Smooth muscle cell (in vitro differentiated cells): Measurements from ENCODE around the gene C1QTNF8. TPM values are rescaled to one million over a fixed set of nuclear protein-coding genes. Genes with fewer than 3 reads are reported as not detected.

Experiments used
- DNase-seq: peaks from one replicate; lab custom pipeline; 2025; ENCODE audit not compliant: unreplicated experiment; lab: John Stamatoyannopoulos, UW
- H2AFZ ChIP-seq: fragments of 200-600 bp; sonication (generic); 2 replicates; pipeline ENCODE4 v1.6.0; 2016; ENCODE audit warnings: antibody characterized with exemption, low read depth, mild to moderate bottlenecking
- H3F3A ChIP-seq: fragments of 200-600 bp; sonication (generic); 2 replicates; pipeline ENCODE4 v1.6.0; 2017; ENCODE audit warnings: antibody characterized with exemption, low read depth
- H3K27ac ChIP-seq: fragments of 200-600 bp; sonication (generic); 2 replicates; pipeline ENCODE4 v1.5.1; 2016; ENCODE audit warnings: low read depth, mild to moderate bottlenecking
- H3K27me3 ChIP-seq: fragments of 200-600 bp; sonication (generic); 2 replicates; pipeline ENCODE4 v1.6.1; 2016; ENCODE audit warnings: low read depth, mild to moderate bottlenecking
- H3K36me3 ChIP-seq: fragments of 200-600 bp; sonication (generic); 2 replicates; pipeline ENCODE4 v1.5.1; 2016; ENCODE audit warnings: low read depth
- H3K4me1 ChIP-seq: fragments of 200-600 bp; sonication (generic); 2 replicates; pipeline ENCODE4 v1.5.1; 2016; ENCODE audit warnings: low read depth
- H3K4me2 ChIP-seq: fragments of 200-600 bp; sonication (generic); 2 replicates; pipeline ENCODE4 v1.6.0; 2016; ENCODE audit warnings: mild to moderate bottlenecking
- H3K4me3 ChIP-seq: fragments of 200-600 bp; sonication (generic); 2 replicates; pipeline ENCODE4 v1.5.1; 2016; ENCODE audit warnings: mild to moderate bottlenecking
- H3K79me2 ChIP-seq: fragments of 200-600 bp; sonication (generic); 2 replicates; pipeline ENCODE4 v1.6.0; 2016; ENCODE audit warnings: low read depth, mild to moderate bottlenecking
- H3K9ac ChIP-seq: fragments of 200-600 bp; sonication (generic); 2 replicates; pipeline ENCODE4 v1.6.0; 2016; ENCODE audit warnings: low read depth
- H3K9me3 ChIP-seq: fragments of 200-600 bp; sonication (generic); replicated peaks from 2 replicates; pipeline ENCODE4 v1.5.1; 2016; ENCODE audit warnings: low read depth
- H4K20me1 ChIP-seq: fragments of 200-600 bp; sonication (generic); 2 replicates; pipeline ENCODE4 v1.6.0; 2016; ENCODE audit warnings: low read depth
- CTCF ChIP-seq: fragments of 200-600 bp; sonication (generic); IDR thresholded peaks from 2 replicates; pipeline ENCODE4 v1.5.1; 2017; ENCODE audit warnings: borderline replicate concordance, mild to moderate bottlenecking, antibody characterized with exemption; ENCODE audit not compliant: insufficient read depth, poor library complexity, severe bottlenecking
- WGBS: methylation state at CpG from one replicate; pipeline ENCODE4 v1.1.7; 2016; ENCODE audit warnings: low lambda C conversion rate; 5-methylcytosine and 5-hydroxymethylcytosine counted together
- polyA plus RNA-seq: library from polyadenylated mRNA; unstranded; fragments of >200 nt; fragmentation: Nextera tagmentation; extraction: Ambion mirVana; gene quantifications from 2 replicates; pipeline ENCODE4 v1.2.1, GENCODE V29; 2016
- total RNA-seq: library from RNA; depleted of rRNA; stranded (reverse); fragments of >200 nt; gene quantifications from 2 replicates; pipeline ENCODE4 v1.2.3, GENCODE V29; 2014

Gene C1QTNF8
- total and polyA plus RNA-seq, 2 experiments from 2014 or later: not detected

GRCh38 chr16:1054660-1055556 is 41.1 kb downstream of the C1QTNF8 start:
- WGBS: 47% methylated on average over 26 of the region's 34 CpGs
- Histone ChIP-seq H3K27ac (no peak overlapping the region), H3K9me3 (no peaks in the 10 kb centered on the region), H3K9ac (no peak overlapping the region), H3K4me1 (no peaks in the 10 kb centered on the region), H3K4me3 (no peak overlapping the region), H4K20me1 (no peaks in the 10 kb centered on the region), H3K27me3 (no peaks in the 10 kb centered on the region), H2AFZ (no peak overlapping the region), H3K4me2 (no peak overlapping the region), H3K36me3 (no peaks in the 10 kb centered on the region), H3K79me2 (no peaks in the 10 kb centered on the region), H3F3A (no peaks in the 10 kb centered on the region)
- peak; percentile 79 for TF ChIP-seq CTCF
- peak; percentile 21 for DNase-seq

- no peak for DNase-seq
- Histone ChIP-seq H4K20me1 (no peaks in the 10 kb centered on the region), H3F3A (no peaks in the 10 kb centered on the region), H2AFZ (no peak overlapping the region), H3K79me2 (no peaks in the 10 kb centered on the region), H3K9me3 (no peaks in the 10 kb centered on the region), H3K4me3 (no peak overlapping the region), H3K27me3 (no peaks in the 10 kb centered on the region), H3K4me2 (no peak overlapping the region), H3K27ac (no peak overlapping the region), H3K36me3 (no peaks in the 10 kb centered on the region), H3K4me1 (no peaks in the 10 kb centered on the region), H3K9ac (no peak overlapping the region)
- 91% methylated on average over 19 of the region's 21 CpGs for WGBS
- TF ChIP-seq CTCF: no peak
Measured at GRCh38 chr16:1053700-1054368, 42.2 kb downstream of the C1QTNF8 start.

GRCh38 chr16:1053121-1053521 is 42.9 kb downstream of the C1QTNF8 start:
- 98% methylated on average over 6 of the region's 14 CpGs for WGBS
- Histone ChIP-seq H2AFZ (no peak overlapping the region), H3K9ac (no peak overlapping the region), H3K27ac (no peak overlapping the region), H3K4me3 (no peak overlapping the region), H3K79me2 (no peaks in the 10 kb centered on the region), H3K4me2 (no peak overlapping the region), H3K9me3 (no peaks in the 10 kb centered on the region), H3K4me1 (no peaks in the 10 kb centered on the region), H3K27me3 (no peaks in the 10 kb centered on the region), H3K36me3 (no peaks in the 10 kb centered on the region), H4K20me1 (no peaks in the 10 kb centered on the region), H3F3A (no peaks in the 10 kb centered on the region)
- no peak for DNase-seq
- no peak for TF ChIP-seq CTCF
